Stimulated activated CD4-positive, alpha-beta T cell treated with anti-CD3 and anti-CD28 coated beads, Interleukin-12 subunit alpha, Interleukin-12 subunit beta, amount 100 ng/mL, for 24 hours (primary cell): ENCODE data around the gene MIB2.
"Not testable (repeated sequence)": the region's sequence is repeated elsewhere in the genome, so short reads cannot be mapped to it uniquely, and the experiment has no call there.

Experiments
- DNase-seq, 2 experiments: peaks; one replicate each; pipeline ENCODE4 v3.0.0-alpha.2; 2020; ENCODE audit warnings: low read depth in 2 of 2

The MIB2 gene

DNA sequence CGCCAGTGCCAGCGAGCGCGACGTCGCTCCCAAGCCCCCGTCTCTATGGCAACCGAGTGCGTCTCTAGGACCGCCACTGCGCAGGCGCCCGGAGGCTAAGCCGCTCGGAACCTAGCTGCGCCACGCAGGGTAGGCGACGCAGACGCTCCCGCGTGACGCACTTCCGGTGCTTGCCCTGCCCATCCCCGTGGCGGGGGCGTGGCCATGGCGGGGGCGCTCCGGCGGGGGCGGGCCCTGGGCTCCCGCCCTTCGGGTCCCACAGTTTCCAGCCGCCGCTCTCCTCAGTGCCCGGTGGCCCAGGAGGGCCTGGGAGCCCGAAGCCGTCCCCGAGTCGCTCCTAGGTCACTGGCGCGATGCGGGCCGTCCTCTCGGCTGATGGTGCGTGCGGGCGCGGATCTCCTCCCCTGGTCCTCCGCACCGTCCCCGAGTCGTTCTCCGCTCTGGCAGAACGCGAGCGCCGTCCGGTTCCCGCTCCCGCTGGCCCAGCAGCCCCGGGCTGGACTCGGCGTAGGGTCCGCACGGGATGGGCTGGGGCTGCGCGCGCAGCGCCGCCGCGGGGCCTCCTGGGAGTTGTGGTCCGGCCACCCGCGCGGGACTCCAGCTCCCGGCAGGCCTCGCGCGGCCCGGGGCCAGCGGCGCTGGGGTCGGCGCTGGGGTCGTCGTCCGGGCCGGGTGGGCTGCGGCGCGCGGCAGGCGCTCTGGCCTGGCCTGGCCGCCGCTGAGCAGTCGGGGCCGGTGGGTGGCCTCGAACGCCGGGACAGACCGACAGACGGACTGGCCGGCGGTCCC, at the start of gene MIB2:
Gene MIB2, plus strand, starts transcription at position 245 of the 789 bp plus-strand sequence. CDS start 7,953 bp downstream, outside the sequence.
- DNase-seq: peak; percentile 94 to 96

DNA sequence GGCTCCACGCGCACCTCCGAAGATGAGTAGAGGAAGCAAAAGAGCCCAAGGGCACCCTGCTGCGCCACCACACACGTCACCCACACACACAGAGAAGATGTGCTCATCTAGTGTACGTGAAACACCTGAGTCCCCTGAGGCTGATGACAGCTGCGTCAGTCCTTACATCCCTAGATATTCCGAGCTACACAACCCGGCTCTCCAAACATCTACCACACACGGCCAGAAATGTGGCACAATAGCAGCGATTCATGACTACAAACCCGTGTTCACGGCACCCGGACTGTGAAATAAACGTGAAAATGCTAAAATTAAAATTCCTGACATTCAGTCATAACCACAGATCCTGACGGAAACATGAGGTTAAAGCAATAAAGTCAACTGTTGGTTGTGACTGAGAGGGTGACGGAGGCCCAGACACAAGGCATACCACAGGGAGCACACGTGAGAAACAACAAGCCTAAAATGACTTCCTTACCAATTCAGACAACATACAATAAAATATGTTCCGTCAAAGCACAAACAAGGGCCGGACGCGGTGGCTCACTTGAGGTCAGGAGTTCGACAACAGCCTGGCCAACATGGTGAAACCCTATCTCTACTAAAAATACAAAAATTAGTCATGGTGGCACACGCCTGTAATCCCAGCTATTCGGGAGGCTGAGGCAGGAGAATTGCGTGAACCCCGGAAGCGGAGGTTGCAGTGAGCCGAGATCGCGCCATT, 48.0 kb upstream of the MIB2 start:
- DNase-seq: no peak

DNA sequence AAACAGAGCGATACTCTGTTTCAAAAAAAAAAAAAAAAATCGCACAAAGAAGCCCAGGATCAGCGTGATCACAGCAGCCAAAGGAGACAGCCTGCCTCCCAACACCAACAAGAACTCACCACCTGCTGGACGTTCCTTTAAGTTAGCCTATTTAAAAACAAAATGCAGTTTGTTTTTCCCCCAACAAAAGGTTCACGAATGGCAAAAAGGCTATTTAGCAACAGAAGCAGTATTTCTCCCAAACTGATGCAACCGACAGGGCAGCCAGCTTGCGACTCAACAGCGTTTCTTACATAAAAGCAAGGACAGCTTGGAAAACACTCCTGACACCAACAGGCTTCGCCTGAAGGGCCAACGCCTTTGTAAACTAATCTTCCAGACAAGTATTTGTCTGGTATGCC, 47.4 kb upstream of the MIB2 start:
- no peak for DNase-seq

DNA sequence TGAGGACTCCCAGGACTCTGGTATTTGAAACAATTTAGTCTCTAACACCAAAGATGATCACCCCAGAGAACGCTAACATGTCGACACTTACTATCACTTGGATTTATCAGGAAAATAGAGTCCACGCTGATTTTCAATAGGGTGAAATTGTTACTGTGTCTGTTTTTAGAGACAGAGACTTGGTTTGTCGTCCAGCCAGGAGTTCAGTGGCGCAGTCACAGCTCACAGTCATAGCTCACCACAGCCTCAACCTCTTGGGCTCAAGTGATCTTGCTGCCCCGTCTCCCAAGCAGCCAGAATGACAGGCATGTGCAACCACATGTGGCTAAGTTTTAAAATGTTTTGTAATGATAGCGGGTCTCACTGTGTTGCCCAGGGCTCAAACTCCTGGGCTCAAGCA, 46.0 kb upstream of the MIB2 start:
- no peak for DNase-seq

DNA sequence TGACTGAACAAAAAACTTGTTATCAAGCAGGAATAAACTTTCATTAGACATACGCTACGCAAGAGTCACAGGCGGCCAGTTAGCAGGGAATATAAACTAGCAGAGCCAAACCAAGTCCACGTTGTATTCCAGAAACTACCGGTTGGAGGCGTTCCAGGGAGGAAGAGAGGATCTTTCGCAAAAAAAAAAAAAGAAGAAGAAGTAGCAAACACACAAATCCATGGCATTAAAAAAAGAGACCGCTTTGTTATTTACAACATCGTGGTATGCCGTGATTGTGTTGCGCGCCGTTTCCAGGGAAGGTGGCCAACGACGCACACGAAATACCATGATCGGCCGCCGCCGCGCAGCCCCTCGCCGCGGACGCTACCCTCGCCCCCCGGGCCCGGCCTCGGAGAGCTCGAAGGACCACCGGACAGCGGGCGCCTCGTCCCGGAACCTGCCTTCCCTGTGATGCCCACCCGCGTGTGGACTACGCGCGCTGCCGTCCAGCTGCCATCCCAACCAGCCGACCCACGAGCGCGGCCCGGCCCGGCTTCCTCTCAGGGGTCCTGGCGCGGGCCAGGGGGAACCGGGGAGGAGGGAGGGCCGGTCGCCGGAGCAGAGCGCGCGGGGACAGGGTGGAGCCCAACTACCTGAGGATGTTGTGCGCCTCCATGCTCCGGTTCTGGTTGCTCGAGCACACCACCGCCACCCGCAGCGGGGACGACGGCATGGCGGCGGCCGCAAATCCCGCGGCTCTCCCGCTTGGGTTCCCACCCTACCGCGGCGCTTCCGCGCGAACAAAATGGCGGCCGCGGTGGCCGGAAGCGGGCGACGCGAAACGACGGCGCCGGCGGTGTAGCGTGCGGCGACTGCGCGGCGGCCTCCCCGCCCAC, 41.2 kb upstream of the MIB2 start:
- DNase-seq: peak in 1 of 2 experiments; percentile 55

- DNase-seq: peak; percentile 82 to 86
These were observed 40.4 kb upstream of the MIB2 start, which contains the start of gene SSU72 for GRCh38 chr1:1574721-1575537. Gene SSU72, minus strand, starts transcription at chr1:1574863. Its CDS starts 306 bp downstream, at chr1:1574557.

GRCh38 chr1:1577367-1578011, 37.8 kb upstream of the MIB2 start:
- no peak for DNase-seq

- no peak for DNase-seq
These were observed 36.8 kb upstream of the MIB2 start for GRCh38 chr1:1578371-1578940.

- DNase-seq: no peak
These were observed 32.5 kb upstream of the MIB2 start for GRCh38 chr1:1582585-1583346.

GRCh38 chr1:1583347-1584010, 31.8 kb upstream of the MIB2 start:
- no peak for DNase-seq

- DNase-seq: no peak
These were observed 23.8 kb upstream of the MIB2 start for GRCh38 chr1:1591452-1591851.

DNA sequence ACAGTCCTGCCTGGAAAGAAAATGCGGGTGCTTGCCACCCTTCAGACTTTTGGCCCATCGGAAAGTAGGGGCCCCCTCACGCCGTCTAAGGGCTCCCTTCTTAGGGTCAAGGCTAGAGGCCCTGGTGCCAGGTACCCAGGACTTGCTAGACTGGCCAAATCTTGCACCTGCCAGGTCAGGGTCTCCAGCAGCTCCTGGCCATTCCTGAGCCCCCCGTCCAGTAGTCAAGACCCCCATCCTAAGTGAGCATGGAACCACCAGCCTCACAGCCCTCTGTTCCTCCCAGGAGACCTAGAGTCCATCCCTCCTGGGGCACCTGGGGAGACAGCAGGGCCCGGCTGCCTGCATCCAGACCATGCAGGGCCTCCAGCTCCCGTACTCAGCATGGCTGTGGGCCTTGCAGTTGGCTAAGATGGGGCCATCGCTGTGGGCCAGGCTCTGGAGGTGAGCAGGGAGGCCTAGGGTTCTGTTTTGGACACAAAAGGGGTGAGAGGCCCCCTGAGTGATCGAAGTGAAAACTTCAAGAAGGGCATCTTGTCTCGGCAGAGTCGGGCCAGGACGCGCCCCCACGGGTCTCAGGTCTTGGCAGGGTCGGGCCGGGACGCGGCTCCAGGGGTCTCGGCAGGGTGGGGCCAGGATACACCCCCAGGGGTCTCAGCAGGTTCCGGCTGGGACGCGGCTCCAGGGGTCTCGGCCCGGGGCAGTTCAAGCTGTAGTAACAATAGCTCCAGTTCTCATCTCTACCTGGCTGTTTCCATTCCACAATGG, 21.3 kb upstream of the MIB2 start:
- DNase-seq: no peak

DNA sequence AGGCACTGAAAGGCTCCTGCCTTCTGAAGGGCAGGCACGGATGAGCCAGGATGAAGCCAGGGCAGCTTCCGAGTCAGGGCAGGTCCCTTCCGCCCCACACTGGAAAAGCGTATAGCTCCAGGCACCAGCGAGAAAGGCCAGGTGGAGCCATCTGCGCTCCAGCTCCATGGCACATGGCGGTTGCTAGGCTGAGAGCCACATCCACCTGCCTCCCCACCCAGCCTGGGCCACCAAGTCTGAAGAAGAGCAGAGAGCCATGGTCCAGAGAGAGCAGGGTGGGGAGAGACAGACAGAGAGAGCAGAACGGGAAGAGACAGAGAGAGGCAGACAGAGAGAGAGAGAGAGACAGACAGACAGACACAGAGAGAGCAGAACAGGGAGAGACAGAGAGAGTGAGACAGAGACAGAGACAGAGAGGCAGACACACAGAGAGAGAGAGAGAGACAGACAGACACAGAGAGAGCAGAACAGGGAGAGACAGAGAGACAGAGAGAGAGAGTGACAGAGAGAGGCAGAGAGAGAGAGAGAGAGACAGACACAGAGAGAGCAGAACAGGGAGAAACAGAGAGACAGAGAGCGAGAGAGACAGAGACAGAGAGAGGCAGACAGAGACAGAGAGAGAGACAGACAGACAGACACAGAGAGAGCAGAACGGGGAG, 20.6 kb upstream of the MIB2 start:
- no peak for DNase-seq

- not testable (repeated sequence) for DNase-seq
These were observed 20.0 kb upstream of the MIB2 start for GRCh38 chr1:1595341-1595740.

DNA sequence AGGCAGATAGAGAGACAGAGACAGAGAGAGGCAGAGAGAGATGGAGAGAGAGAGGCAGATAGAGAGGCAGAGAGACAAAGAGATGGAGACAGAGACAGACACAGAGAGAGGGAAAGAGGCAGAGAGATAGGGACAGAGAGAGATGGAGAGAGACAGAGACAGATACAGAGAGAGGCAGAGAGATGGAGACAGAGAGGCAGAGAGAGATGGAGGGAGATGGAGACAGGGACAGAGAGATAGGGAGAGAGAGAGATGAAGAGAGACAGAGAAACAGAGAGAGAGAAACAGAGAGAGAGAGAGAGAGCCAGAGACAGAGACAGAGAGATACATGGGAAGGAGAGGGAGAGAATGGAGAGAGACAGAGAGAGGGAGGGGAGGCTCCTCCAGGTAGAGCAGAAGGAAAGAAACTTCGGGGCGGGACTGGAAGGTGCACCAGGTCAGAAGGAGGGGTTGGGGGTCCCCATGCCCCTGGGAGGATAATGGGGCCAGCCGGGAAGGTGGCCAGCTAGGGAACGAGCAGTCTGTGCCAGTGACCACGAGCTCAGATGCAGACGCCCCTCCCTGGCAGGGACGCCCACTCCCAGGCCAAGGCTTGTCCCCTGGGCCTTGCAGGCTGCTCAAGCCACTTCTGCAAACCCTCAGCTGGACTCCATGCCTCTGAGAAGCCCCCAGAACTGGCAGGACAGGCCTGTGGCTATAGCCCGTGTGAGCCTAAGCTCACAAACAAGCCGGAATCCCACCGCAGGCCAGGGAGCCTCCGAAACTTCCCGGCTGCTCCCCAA, 18.6 kb upstream of the MIB2 start:
- DNase-seq: no peak

GRCh38 chr1:1597275-1597930, 17.9 kb upstream of the MIB2 start:
- no peak for DNase-seq
